H9 (cell line): ENCODE results near the gene TTLL12. TPM values are rescaled to one million over a fixed set of nuclear protein-coding genes. Genes with fewer than 3 reads are reported as not detected.

Experiments used
- DNase-seq: peaks from one replicate; pipeline ENCODE4 v3.0.0-alpha.2; 2017
- H2AFZ ChIP-seq: one replicate; pipeline ENCODE4 v1.6.1; 2013; ENCODE audit warnings: mild to moderate bottlenecking, low read length, control low read depth, moderate library complexity
- H2AK5ac ChIP-seq: 2 replicates; pipeline ENCODE4 v1.6.1; 2013; ENCODE audit warnings: low read length, control low read depth, mixed read lengths; ENCODE audit not compliant: insufficient read length
- H2BK120ac ChIP-seq: one replicate; pipeline ENCODE4 v1.6.1; 2013; ENCODE audit warnings: low read depth, mild to moderate bottlenecking, low read length, control low read depth, inconsistent platforms; ENCODE audit not compliant: poor library complexity, severe bottlenecking
- H2BK12ac ChIP-seq: 2 replicates; pipeline ENCODE4 v1.6.1; 2013; ENCODE audit warnings: low read length, control low read depth, mixed read lengths, low read depth; ENCODE audit not compliant: insufficient read length
- H2BK15ac ChIP-seq: 2 replicates; pipeline ENCODE4 v1.6.1; 2013; ENCODE audit warnings: low read depth, low read length, control low read depth
- H2BK20ac ChIP-seq: one replicate; pipeline ENCODE4 v1.6.1; 2013; ENCODE audit warnings: low read depth, mild to moderate bottlenecking, low read length, control low read depth, inconsistent platforms; ENCODE audit not compliant: poor library complexity, severe bottlenecking
- H2BK5ac ChIP-seq: 2 replicates; pipeline ENCODE4 v1.6.1; 2013; ENCODE audit warnings: low read length, control low read depth, mixed read lengths; ENCODE audit not compliant: insufficient read length
- H3K14ac ChIP-seq: 2 replicates; pipeline ENCODE4 v1.6.1; 2013; ENCODE audit warnings: low read length, control low read depth; ENCODE audit not compliant: insufficient read depth
- H3K18ac ChIP-seq: 2 replicates; pipeline ENCODE4 v1.6.1; 2013; ENCODE audit warnings: low read depth, mild to moderate bottlenecking, mixed read lengths, low read length, control low read depth; ENCODE audit not compliant: insufficient read length
- H3K23ac ChIP-seq: 2 replicates; pipeline ENCODE4 v1.6.1; 2013; ENCODE audit warnings: low read length, control low read depth, mixed read lengths, low read depth; ENCODE audit not compliant: insufficient read length
- H3K23me2 ChIP-seq: 2 replicates; pipeline ENCODE4 v1.6.1; 2013; ENCODE audit warnings: low read depth, mild to moderate bottlenecking, mixed read lengths, low read length, control low read depth; ENCODE audit not compliant: insufficient read length, poor library complexity, severe bottlenecking
- H3K27ac ChIP-seq: 2 replicates; pipeline ENCODE4 v1.5.1; 2013; ENCODE audit warnings: low read length, control low read depth, mixed read lengths, low read depth; ENCODE audit not compliant: insufficient read length
- H3K27me3 ChIP-seq: 2 replicates; pipeline ENCODE4 v1.6.1; 2013; ENCODE audit warnings: low read length, control low read depth, inconsistent platforms; ENCODE audit not compliant: insufficient read depth
- H3K4ac ChIP-seq: 2 replicates; pipeline ENCODE4 v1.6.1; 2013; ENCODE audit warnings: low read depth, mild to moderate bottlenecking, control low read depth, inconsistent platforms, low read length, moderate library complexity
- H3K4me1 ChIP-seq: 2 replicates; pipeline ENCODE4 v1.6.1; 2013; ENCODE audit warnings: low read length, control low read depth, inconsistent platforms; ENCODE audit not compliant: insufficient read depth
- H3K4me2 ChIP-seq: 2 replicates; pipeline ENCODE4 v1.6.1; 2013; ENCODE audit warnings: low read length, control low read depth, mixed read lengths; ENCODE audit not compliant: insufficient read length, insufficient read depth
- H3K56ac ChIP-seq: 2 replicates; pipeline ENCODE4 v1.6.1; 2013; ENCODE audit warnings: low read depth, mild to moderate bottlenecking, mixed read lengths, low read length, control low read depth; ENCODE audit not compliant: insufficient read length
- H3K79me1 ChIP-seq: 2 replicates; pipeline ENCODE4 v1.6.1; 2013; ENCODE audit warnings: low read depth, mild to moderate bottlenecking, moderate library complexity, low read length, control low read depth, inconsistent platforms; ENCODE audit not compliant: insufficient read depth, poor library complexity, severe bottlenecking
- H3K79me2 ChIP-seq: 2 replicates; pipeline ENCODE4 v1.6.1; 2013; ENCODE audit warnings: low read length, control low read depth, inconsistent platforms; ENCODE audit not compliant: insufficient read depth
- H3K9ac ChIP-seq: 2 replicates; pipeline ENCODE4 v1.6.1; 2013; ENCODE audit warnings: low read length, control low read depth, mixed read lengths; ENCODE audit not compliant: insufficient read length; ENCODE audit errors: extremely low read depth
- H3K9me3 ChIP-seq: one replicate; pipeline ENCODE4 v1.6.1; 2013; ENCODE audit warnings: low read depth, low read length, inconsistent platforms; ENCODE audit not compliant: control insufficient read depth
- H3T11ph ChIP-seq: one replicate; pipeline ENCODE4 v1.6.1; 2013; ENCODE audit warnings: mild to moderate bottlenecking, low read length, control low read depth, inconsistent platforms
- H4K20me1 ChIP-seq: one replicate; pipeline ENCODE4 v1.6.1; 2013; ENCODE audit not compliant: control insufficient read depth, insufficient read length, insufficient read depth
- H4K5ac ChIP-seq: 2 replicates; pipeline ENCODE4 v1.6.1; 2013; ENCODE audit warnings: low read depth, mild to moderate bottlenecking, mixed read lengths, low read length, control low read depth; ENCODE audit not compliant: insufficient read length
- H4K8ac ChIP-seq: replicated peaks from 2 replicates; pipeline ENCODE4 v1.6.1; 2013; ENCODE audit warnings: low read length, control low read depth, mixed read lengths, low read depth; ENCODE audit not compliant: insufficient read length
- H4K91ac ChIP-seq: 2 replicates; pipeline ENCODE4 v1.6.1; 2013; ENCODE audit warnings: low read depth, mild to moderate bottlenecking, moderate library complexity, mixed read lengths, low read length, control low read depth; ENCODE audit not compliant: insufficient read length
- H3K27ac Mint-ChIP-seq, 3 experiments: 2 replicates in 2 of 3; 3 replicates in 1 of 3; pipeline ENCODE4 v1.8.0; 2020 to 2021; ENCODE audit warnings: mixed read lengths in 3 of 3, mild to moderate bottlenecking in 1 of 3, moderate library complexity in 1 of 3
- H3K27me3 Mint-ChIP-seq: 2 replicates; pipeline ENCODE4 v1.8.0; 2021; ENCODE audit warnings: low read depth, mild to moderate bottlenecking, moderate library complexity, mixed read lengths
- H3K36me3 Mint-ChIP-seq, 3 experiments: 2 replicates in 2 of 3; 3 replicates in 1 of 3; pipeline ENCODE4 v1.8.0; 2020 to 2021; ENCODE audit warnings: low read depth in 3 of 3, mixed read lengths in 3 of 3; ENCODE audit not compliant: insufficient read depth in 1 of 3
- H3K4me1 Mint-ChIP-seq, 2 experiments: 2 replicates each; pipeline ENCODE4 v1.8.0; 2020; ENCODE audit warnings: mixed read lengths in 2 of 2
- H3K4me3 Mint-ChIP-seq, 2 experiments: 2 replicates in 1 of 2; 3 replicates in 1 of 2; pipeline ENCODE4 v1.8.0; 2020 to 2021; ENCODE audit warnings: mild to moderate bottlenecking in 2 of 2, mixed read lengths in 2 of 2, moderate library complexity in 1 of 2
- H3K9me3 Mint-ChIP-seq, 2 experiments: 2 replicates in 1 of 2; 3 replicates in 1 of 2; pipeline ENCODE4 v1.8.0; 2020; ENCODE audit warnings: mild to moderate bottlenecking in 2 of 2, mixed read lengths in 2 of 2, moderate library complexity in 1 of 2
- WGBS: extraction: QIAGEN DNeasy Blood & Tissue Kit; methylation state at CpG from one replicate; pipeline ENCODE4 v1.1.7; 2013; ENCODE audit warnings: missing lambda C conversion rate, low lambda C conversion rate, mixed read lengths; ENCODE audit not compliant: insufficient read length; ENCODE audit errors: extremely low coverage; 5-methylcytosine and 5-hydroxymethylcytosine counted together
- total RNA-seq: library from RNA; stranded (reverse); gene quantifications from 2 replicates; pipeline ENCODE4 v1.2.1, GENCODE V29; 2021
- TF ChIP-seq, protein P1 (sequence below): fragments of 200-600 bp; sonication (generic); conservative IDR thresholded peaks from 3 replicates; pipeline ENCODE4 v1.8.0; 2021; ENCODE audit warnings: antibody characterized with exemption, mild to moderate bottlenecking

Gene TTLL12
- total RNA-seq, 1 experiment from 2014 or later = 89.6 TPM

GRCh38 chr22:43202326-43202725, 15.4 kb upstream of the TTLL12 start:
- Histone ChIP-seq H3K23me2 (no peaks in the 10 kb centered on the region), H3K9me3 (no peaks in the 10 kb centered on the region), H2AK5ac (no peak overlapping the region), H3K79me2 (no peaks in the 10 kb centered on the region), H3K4ac (no peak overlapping the region), H4K91ac (no peak overlapping the region), H3K4me1 (no peaks in the 10 kb centered on the region), H3K56ac (no peak overlapping the region), H4K8ac (no peak overlapping the region), H3K27me3 (no peaks in the 10 kb centered on the region), H3K14ac (no peak overlapping the region), H3K4me2 (no peak overlapping the region), H4K5ac (no peak overlapping the region), H3K23ac (no peak overlapping the region), H3K79me1 (no peaks in the 10 kb centered on the region), H4K20me1 (no peaks in the 10 kb centered on the region), H2BK5ac (no peak overlapping the region), H3T11ph (no peak overlapping the region), H2BK20ac (no peak overlapping the region), H3K27ac (no peak overlapping the region), H2AFZ (no peak overlapping the region), H3K18ac (no peak overlapping the region), H2BK120ac (no peak overlapping the region), H2BK12ac (no peak overlapping the region), H3K9ac (no peak overlapping the region), H2BK15ac (no peak overlapping the region)
- TF ChIP-seq, protein P1, sequence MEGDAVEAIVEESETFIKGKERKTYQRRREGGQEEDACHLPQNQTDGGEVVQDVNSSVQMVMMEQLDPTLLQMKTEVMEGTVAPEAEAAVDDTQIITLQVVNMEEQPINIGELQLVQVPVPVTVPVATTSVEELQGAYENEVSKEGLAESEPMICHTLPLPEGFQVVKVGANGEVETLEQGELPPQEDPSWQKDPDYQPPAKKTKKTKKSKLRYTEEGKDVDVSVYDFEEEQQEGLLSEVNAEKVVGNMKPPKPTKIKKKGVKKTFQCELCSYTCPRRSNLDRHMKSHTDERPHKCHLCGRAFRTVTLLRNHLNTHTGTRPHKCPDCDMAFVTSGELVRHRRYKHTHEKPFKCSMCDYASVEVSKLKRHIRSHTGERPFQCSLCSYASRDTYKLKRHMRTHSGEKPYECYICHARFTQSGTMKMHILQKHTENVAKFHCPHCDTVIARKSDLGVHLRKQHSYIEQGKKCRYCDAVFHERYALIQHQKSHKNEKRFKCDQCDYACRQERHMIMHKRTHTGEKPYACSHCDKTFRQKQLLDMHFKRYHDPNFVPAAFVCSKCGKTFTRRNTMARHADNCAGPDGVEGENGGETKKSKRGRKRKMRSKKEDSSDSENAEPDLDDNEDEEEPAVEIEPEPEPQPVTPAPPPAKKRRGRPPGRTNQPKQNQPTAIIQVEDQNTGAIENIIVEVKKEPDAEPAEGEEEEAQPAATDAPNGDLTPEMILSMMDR = no peak
- Mint-ChIP-seq H3K9me3 (no peaks in the 10 kb centered on the region), H3K27ac (no peak overlapping the region; a peak in 1 of 7 replicates), H3K36me3 (no peaks in the 10 kb centered on the region), H3K27me3 (peaks cover 6% of the 10 kb centered on the region), H3K4me3 (no peak overlapping the region), H3K4me1 (peaks cover 15 to 28% of the 10 kb centered on the region in 2 experiments)
- WGBS = no CpG with 5 or more reads among the region's 10 CpGs
- DNase-seq = no peak
